Thoracic aorta (tissue), 2 donors: ENCODE measurements around the gene NLGN1. TPM values are rescaled to one million over a fixed set of nuclear protein-coding genes. Genes with fewer than 3 reads are reported as not detected.

ENCODE experiments used
- ATAC-seq: fragments of 150-250 bp; one replicate; pipeline ENCODE4 v1.8.0; 2017; ENCODE audit warnings: low read depth; ENCODE audit not compliant: insufficient number of reproducible peaks, low FRiP score
- DNase-seq: peaks from one replicate; pipeline ENCODE4 v3.0.0-alpha.2; 2020; ENCODE audit warnings: low spot score
- H3K27ac ChIP-seq, 2 donors: fragments of 200-600 bp; sonication (generic); 1 replicate in 1 of 2; 2 replicates in 1 of 2; pipeline ENCODE4 v1.5.1; 2016; ENCODE audit warnings: mild to moderate bottlenecking in 2 of 2, moderate library complexity in 2 of 2
- H3K27me3 ChIP-seq: fragments of 200-600 bp; sonication (generic); replicated peaks from 2 replicates; pipeline ENCODE4 v1.6.0; 2016; ENCODE audit warnings: mild to moderate bottlenecking; ENCODE audit not compliant: insufficient read depth
- H3K36me3 ChIP-seq: fragments of 200-600 bp; sonication (generic); one replicate; pipeline ENCODE4 v1.5.1; 2016
- H3K4me1 ChIP-seq, 2 donors: fragments of 200-600 bp; sonication (generic); 1 replicate in 1 of 2; 2 replicates in 1 of 2; pipeline versions ENCODE4 v1.5.1 to v1.6.0; 2016; ENCODE audit warnings: low read depth in 2 of 2, mild to moderate bottlenecking in 1 of 2; ENCODE audit not compliant: control insufficient read depth in 1 of 2
- H3K4me3 ChIP-seq: fragments of 200-600 bp; sonication (generic); 2 replicates; pipeline ENCODE4 v1.5.1; 2016; ENCODE audit warnings: mild to moderate bottlenecking
- H3K9me3 ChIP-seq: fragments of 200-600 bp; sonication (generic); 2 replicates; pipeline ENCODE4 v1.5.1; 2016
- CTCF ChIP-seq: fragments of 200-600 bp; sonication (generic); IDR thresholded peaks from one replicate; pipeline ENCODE4 v1.5.1; 2019; ENCODE audit warnings: antibody characterized with exemption
- total RNA-seq, 2 donors: library from RNA; depleted of rRNA; stranded (reverse); fragments of >200 nt; gene quantifications; one replicate each; pipeline versions ENCODE4 v1.1.0 to v1.2.3, GENCODE V29; 2016

NLGN1 gene
- total RNA-seq, 2 donors from 2014 or later, result 17.8 to 18.3 TPM

- Histone ChIP-seq H3K27ac (no peak overlapping the region), H3K9me3 (no peaks in the 10 kb centered on the region), H3K27me3 (no peaks in the 10 kb centered on the region), H3K4me1 (peaks cover 0 to 11% of the 10 kb centered on the region in 2 donors), H3K36me3 (no peaks in the 10 kb centered on the region), H3K4me3 (no peak overlapping the region)
- no peak for TF ChIP-seq CTCF
- DNase-seq (no peak), ATAC-seq (no peak)
Observed at GRCh38 chr3:173659972-173660371, 262.4 kb downstream of the NLGN1 start.

GRCh38 chr3:173660645-173661299, 263.2 kb downstream of the NLGN1 start:
- no peak for ATAC-seq
- Histone ChIP-seq H3K27me3 (no peaks in the 10 kb centered on the region), H3K4me3 (no peak overlapping the region), H3K9me3 (no peaks in the 10 kb centered on the region), H3K27ac (no peak overlapping the region), H3K4me1 (peaks cover 0 to 11% of the 10 kb centered on the region in 2 donors), H3K36me3 (no peaks in the 10 kb centered on the region)
- TF ChIP-seq CTCF, result no peak
- no peak for DNase-seq

GRCh38 chr3:173663696-173664111, 266.2 kb downstream of the NLGN1 start:
- no peaks in the 10 kb centered on the region for H3K9me3 ChIP-seq
- H3K4me1 ChIP-seq, result peaks cover 0 to 11% of the 10 kb centered on the region in 2 donors
- H3K27me3 ChIP-seq, result no peaks in the 10 kb centered on the region
- H3K4me3 ChIP-seq, result no peak overlapping the region
- no peaks in the 10 kb centered on the region for H3K36me3 ChIP-seq
- ATAC-seq (no peak), DNase-seq (no peak)
- TF ChIP-seq CTCF, result no peak
- H3K27ac ChIP-seq, result no peak overlapping the region

- no peak for TF ChIP-seq CTCF
- Histone ChIP-seq H3K27me3 (no peaks in the 10 kb centered on the region), H3K27ac (no peak overlapping the region), H3K9me3 (no peaks in the 10 kb centered on the region), H3K4me1 (no peaks in the 10 kb centered on the region), H3K4me3 (no peak overlapping the region), H3K36me3 (no peaks in the 10 kb centered on the region)
- no peak for DNase-seq
- ATAC-seq, result no peak
Observed at GRCh38 chr3:173676094-173676493, 278.6 kb downstream of the NLGN1 start.

GRCh38 chr3:173681188-173681678, 283.7 kb downstream of the NLGN1 start:
- H3K4me1 ChIP-seq, result no peaks in the 10 kb centered on the region
- no peaks in the 10 kb centered on the region for H3K36me3 ChIP-seq
- H3K4me3 ChIP-seq, result no peak overlapping the region
- no peaks in the 10 kb centered on the region for H3K9me3 ChIP-seq
- DNase-seq (no peak), ATAC-seq (no peak)
- no peak for TF ChIP-seq CTCF
- H3K27ac ChIP-seq, result no peak overlapping the region
- H3K27me3 ChIP-seq, result no peaks in the 10 kb centered on the region
